Keratinocyte (primary cell): ENCODE data around the gene SH2B2.

Experiments
- CTCF ChIP-seq, 3 experiments: IDR thresholded peaks in 1 of 3; conservative IDR thresholded peaks in 1 of 3; optimal IDR thresholded peaks in 1 of 3; 2 replicates in 2 of 3; 3 replicates in 1 of 3; pipeline versions ENCODE3 to v1.5.1; 2011; ENCODE audit warnings: low read length in 3 of 3, mild to moderate bottlenecking in 3 of 3, moderate library complexity in 2 of 3, control low read depth in 1 of 3, inconsistent platforms in 1 of 3; ENCODE audit not compliant: insufficient read depth in 2 of 3; ENCODE audit errors: extremely low read depth in 1 of 3
- EZH2 ChIP-seq: IDR thresholded peaks from one replicate; pipeline ENCODE4 v1.6.1; 2012; ENCODE audit warnings: inconsistent platforms, mild to moderate bottlenecking, low read length, moderate library complexity

- TF ChIP-seq CTCF (optimal IDR thresholded peaks at IDR 0.05 in 1 of 3, IDR thresholded peaks at IDR 0.05 in 1 of 3, conservative IDR thresholded peaks at IDR 0.05 in 1 of 3; ENCODE audit: extremely low read depth in 1 of 3, insufficient read depth in 2 of 3, low read length in 3 of 3) (no peak), EZH2 (no peak)
Observed at GRCh38 chr7:102277901-102278300, 8.8 kb upstream of the SH2B2 start.
